NT2/D1 (cell line): Measurements from ENCODE around the gene NSUN5.

Experiments
- SUZ12 ChIP-seq: IDR thresholded peaks from 2 replicates; pipeline ENCODE4 v1.6.1; 2011; ENCODE audit not compliant: insufficient read length, insufficient read depth; ENCODE audit errors: extremely low read depth
- ZNF274 ChIP-seq: IDR thresholded peaks from 2 replicates; pipeline ENCODE4 v1.6.1; 2011; ENCODE audit warnings: mild to moderate bottlenecking, low read depth, low read length

DNA sequence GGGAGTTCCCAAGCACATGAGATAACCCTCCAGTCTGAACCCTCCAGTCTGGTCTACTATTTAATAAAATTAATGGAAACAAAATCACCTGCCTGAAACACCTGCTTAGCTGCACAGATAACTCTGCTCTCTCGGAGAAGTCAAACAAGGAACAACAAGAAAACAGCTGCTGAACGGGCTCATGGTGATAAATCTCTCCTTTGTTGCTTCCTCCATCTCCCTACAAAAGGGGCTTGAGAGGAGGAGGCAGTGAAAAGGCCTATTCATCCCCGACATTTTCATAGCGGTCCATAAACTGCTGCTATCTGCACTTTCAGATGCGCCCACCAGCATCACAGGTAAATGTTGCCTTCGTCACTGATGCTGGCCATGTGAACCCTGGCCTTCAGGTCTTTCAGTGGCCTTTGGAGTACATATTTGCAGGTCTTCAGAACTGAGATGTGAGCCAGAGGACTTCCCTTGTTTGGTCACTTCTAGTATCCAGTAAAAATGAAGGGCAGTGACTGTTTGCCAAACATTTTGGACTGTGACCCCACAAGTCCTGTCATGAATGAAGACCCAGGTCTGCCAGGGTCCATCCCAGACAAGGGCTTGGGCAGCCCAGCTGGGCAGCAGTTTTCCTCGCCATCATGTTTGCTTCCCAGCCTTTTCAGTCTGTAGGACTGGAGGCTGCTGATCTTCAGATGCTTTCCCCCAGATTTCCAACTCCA is 35.2 kb upstream of the NSUN5 start:
- TF ChIP-seq ZNF274, result no peak
- TF ChIP-seq SUZ12, result no peak
